AG04450 (cell line): ENCODE measurements around the gene SLC37A1. TPM values are rescaled to one million over a fixed set of nuclear protein-coding genes. Genes with fewer than 3 reads are reported as not detected.

ENCODE experiments used
- CTCF ChIA-PET: fragments of 300-600, 350-600 bp; formaldehyde crosslinking; extraction: SDS; loops from one replicate; lab custom pipeline; 2022; ENCODE audit warnings: antibody characterized with exemption, inconsistent platforms; lab: Charles Lee
- POLR2A ChIA-PET: fragments of 350-600 bp; formaldehyde crosslinking; extraction: SDS; loops from one replicate; lab custom pipeline; 2021; ENCODE audit warnings: antibody characterized with exemption, inconsistent platforms; lab: Yijun Ruan, JAX
- DNase-seq: peaks from one replicate; pipeline ENCODE4 v3.0.0-alpha.2; 2011; ENCODE audit warnings: low read depth, low spot score
- H3K27ac ChIP-seq: one replicate; pipeline ENCODE4 v1.5.1; 2012; ENCODE audit warnings: low read depth, low read length, control low read depth
- H3K27me3 ChIP-seq: one replicate; pipeline ENCODE4 v1.6.0; 2012; ENCODE audit warnings: low read length; ENCODE audit not compliant: control insufficient read depth, insufficient read depth
- H3K4me3 ChIP-seq: 2 replicates; pipeline ENCODE4 v1.5.1; 2011; ENCODE audit warnings: mild to moderate bottlenecking, low read depth, low read length, control low read depth
- H3K9me3 ChIP-seq: 2 replicates; pipeline ENCODE4 v1.5.1; 2012; ENCODE audit warnings: low read length; ENCODE audit not compliant: control insufficient read depth, insufficient read depth
- polyA minus RNA-seq: library from RNA; depleted of rRNA, polyadenylated mRNA; stranded (reverse); fragments of >200 nt; gene quantifications from 2 replicates; pipeline ENCODE4 v1.2.3, GENCODE V29; 2011; rRNA and poly(A)+ RNA removed
- polyA plus RNA-seq: library from polyadenylated mRNA; depleted of rRNA; stranded (reverse); fragments of >200 nt; gene quantifications from 2 replicates; pipeline ENCODE4 v1.2.3, GENCODE V29; 2011; rRNA removed
- TF ChIP-seq, protein P1 (sequence below): IDR thresholded peaks from 2 replicates; pipeline ENCODE4 v1.5.1; 2011; ENCODE audit warnings: low read depth, low read length, control low read depth, inconsistent platforms

Gene SLC37A1
- polyA plus RNA-seq (0.02 and 0.05 TPM in 2 replicates), polyA minus RNA-seq (not detected in 2 replicates)

DNA sequence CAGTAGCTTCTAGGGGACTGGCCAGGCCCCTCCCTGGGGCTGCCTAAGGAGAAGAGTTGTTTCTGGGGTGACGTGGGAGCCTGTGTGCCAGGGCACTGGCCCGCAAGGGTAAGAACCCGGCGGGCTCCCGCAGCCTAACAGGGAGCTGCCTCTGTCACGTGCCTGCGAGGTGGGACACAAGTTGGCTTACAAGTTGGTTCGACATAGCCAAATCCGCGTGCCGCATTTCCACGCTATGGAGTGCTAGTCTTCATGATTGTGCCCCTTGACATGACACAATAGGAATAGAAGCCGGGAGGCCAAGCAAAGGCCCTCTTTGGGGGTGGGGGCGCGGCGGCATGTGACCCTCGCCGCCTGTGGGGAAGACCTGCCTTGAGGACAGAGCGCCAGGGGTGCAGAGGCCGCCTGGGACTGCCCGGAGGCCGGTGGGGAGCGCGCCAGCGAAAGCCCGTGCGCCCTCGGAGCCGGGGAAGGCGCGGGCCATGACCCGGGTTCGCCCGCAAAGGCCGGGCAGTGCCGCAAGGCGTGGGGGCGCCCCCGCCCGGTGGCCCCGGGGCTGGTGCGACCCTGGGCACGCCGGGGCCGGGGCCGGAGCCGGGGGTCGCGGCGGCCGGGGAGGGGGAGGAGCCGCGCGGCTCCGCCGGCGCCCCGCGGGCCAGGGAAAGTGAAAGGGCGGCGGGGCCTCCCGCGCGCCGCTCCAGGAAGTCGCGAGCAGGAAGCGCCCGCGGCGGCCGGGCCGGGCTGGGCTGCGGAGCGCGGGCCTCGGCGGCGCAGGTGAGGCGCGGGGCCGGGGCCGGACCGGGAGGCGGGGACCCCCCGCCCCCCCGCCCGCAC lies at the start of gene SLC37A1:
Gene SLC37A1 (plus strand): TSS at position 702 of the 834 bp plus-strand sequence. CDS start 4,603 bp downstream, outside the sequence.
- Histone ChIP-seq H3K9me3 (no peaks in the 10 kb centered on the region; the same call in 1 of the 2 replicates), H3K27me3 (peaks cover 41% of the 10 kb centered on the region), H3K4me3 (peak within 1 kb of the TSS; percentile 37), H3K27ac (no peak within 1 kb of the TSS)
- ChIA-PET POLR2A (no interaction called here), CTCF (no interaction called here)
- TF ChIP-seq, protein P1, sequence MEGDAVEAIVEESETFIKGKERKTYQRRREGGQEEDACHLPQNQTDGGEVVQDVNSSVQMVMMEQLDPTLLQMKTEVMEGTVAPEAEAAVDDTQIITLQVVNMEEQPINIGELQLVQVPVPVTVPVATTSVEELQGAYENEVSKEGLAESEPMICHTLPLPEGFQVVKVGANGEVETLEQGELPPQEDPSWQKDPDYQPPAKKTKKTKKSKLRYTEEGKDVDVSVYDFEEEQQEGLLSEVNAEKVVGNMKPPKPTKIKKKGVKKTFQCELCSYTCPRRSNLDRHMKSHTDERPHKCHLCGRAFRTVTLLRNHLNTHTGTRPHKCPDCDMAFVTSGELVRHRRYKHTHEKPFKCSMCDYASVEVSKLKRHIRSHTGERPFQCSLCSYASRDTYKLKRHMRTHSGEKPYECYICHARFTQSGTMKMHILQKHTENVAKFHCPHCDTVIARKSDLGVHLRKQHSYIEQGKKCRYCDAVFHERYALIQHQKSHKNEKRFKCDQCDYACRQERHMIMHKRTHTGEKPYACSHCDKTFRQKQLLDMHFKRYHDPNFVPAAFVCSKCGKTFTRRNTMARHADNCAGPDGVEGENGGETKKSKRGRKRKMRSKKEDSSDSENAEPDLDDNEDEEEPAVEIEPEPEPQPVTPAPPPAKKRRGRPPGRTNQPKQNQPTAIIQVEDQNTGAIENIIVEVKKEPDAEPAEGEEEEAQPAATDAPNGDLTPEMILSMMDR = no peak
- DNase-seq = no peak

DNA sequence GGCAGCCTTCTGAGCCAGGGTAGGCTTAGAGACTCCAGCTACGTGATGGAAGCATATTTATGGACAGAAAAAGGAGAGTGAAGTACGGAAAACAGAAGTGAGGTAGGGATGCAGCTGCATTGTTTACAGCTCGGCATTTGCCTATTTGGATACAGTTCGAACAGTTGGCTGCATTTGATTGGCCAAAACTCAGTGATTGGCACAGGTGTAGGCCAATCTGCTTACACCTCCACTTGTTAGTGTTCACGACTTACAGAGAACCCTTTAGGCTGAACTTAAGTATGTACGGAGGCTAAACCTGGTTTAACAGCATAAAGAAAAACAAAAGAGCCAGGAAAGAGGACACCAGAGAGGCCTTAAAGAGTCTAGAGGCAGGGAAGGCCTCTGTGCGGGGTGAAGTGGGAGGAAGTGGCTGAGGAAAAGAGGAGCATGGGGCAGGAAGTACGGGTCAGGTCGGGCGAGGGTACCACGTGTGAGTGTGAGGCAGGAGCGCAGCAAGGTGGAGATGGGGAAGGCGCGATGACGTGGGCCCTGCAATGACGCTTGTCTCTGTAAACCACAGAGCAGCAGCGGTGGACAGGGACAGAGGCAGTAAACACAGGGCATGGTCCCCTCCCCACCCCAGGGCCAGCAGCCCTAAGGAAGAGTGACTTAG lies 49.7 kb upstream of the SLC37A1 start:
- CTCF ChIA-PET = no interaction called here
- no peak overlapping the region for H3K27ac ChIP-seq
- peak; percentile 13 for DNase-seq
- no peak overlapping the region for H3K4me3 ChIP-seq
- POLR2A ChIA-PET = no interaction called here
- TF ChIP-seq, protein P1 = no peak
- no peaks in the 10 kb centered on the region for H3K27me3 ChIP-seq
- no peaks in the 10 kb centered on the region for H3K9me3 ChIP-seq

DNA sequence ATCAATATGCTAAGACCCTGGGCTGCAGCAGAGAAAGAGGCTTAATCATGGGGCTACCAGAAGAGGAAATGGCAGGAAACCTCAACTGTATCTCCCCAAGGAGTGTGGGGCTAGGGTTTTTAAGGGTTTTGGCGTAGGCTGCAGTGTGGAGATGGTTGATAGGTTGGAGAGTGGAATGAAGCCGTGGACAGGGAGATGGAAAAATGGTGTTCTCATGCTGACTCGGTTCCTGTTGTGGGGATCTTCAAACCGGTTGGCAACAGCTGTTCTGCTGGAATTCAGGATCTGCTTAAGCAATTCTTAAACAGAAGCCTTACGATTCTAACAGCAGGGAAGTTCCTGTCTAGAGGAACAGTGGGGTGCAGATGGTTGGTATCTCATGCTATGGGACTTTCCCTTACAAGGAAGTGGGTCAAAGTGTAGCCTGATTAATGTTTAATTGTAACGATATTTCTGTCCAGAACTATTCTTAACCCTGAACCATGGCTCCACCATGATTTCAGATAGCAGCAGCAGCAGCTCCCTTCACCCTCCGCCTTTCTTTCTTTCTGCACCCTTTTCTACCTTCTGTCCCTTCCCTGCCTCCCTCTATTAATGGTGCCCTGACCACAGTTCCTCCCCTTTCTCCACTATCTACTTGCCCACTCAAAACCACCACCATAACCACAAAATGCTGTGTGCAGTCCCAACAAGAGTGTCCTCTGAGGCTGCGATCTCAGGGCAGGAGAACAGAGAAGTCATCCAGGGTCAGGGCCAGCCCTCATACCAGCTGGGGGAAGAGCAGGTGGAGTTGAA lies 48.4 kb upstream of the SLC37A1 start:
- TF ChIP-seq, protein P1 = no peak
- no peak for DNase-seq

DNA sequence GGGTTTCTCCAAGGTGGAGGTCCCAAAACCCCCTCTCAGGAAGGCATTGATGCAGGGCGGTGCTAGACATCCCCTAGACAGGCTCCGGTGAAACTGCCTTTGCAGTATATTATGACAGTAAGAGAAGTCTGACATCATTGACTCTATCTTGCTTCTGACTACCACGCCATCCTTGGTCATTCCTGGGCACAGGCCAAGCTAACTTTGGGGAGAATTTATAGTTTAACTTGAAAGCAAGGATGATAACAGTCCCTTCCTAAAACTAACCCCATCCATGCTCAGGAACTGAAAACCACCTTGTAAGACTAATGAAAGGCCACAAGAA lies 47.9 kb upstream of the SLC37A1 start:
- TF ChIP-seq, protein P1 = no peak
- Histone ChIP-seq H3K27me3 (no peaks in the 10 kb centered on the region), H3K9me3 (no peaks in the 10 kb centered on the region), H3K27ac (no peak overlapping the region), H3K4me3 (no peak overlapping the region)
- CTCF ChIA-PET = no interaction called here
- DNase-seq = no peak
- POLR2A ChIA-PET = no interaction called here

More for the DNA sequence above, 48.4 kb upstream of the SLC37A1 start:
- Histone ChIP-seq H3K27me3 (no peaks in the 10 kb centered on the region), H3K27ac (no peak overlapping the region), H3K9me3 (no peaks in the 10 kb centered on the region), H3K4me3 (no peak overlapping the region)
- POLR2A ChIA-PET = no interaction called here
- CTCF ChIA-PET = no interaction called here
